HG03575 (cell line): ENCODE data around the gene CDKAL1.
"Not testable (repeated sequence)": the region's sequence is repeated elsewhere in the genome, so short reads cannot be mapped to it uniquely, and the experiment has no call there.

Experiments
- ATAC-seq: cut with Tn5 transposase; IDR thresholded peaks from one replicate; pipeline ENCODE4 v1.9.1; 2021; ENCODE audit not compliant: unreplicated experiment, insufficient number of reproducible peaks, low FRiP score; ENCODE audit errors: extremely low read depth

The CDKAL1 gene

GRCh38 chr6:20751293-20751935, 217.2 kb downstream of the CDKAL1 start:
- no peak for ATAC-seq

GRCh38 chr6:20755631-20756030, 221.4 kb downstream of the CDKAL1 start:
- ATAC-seq: no peak

GRCh38 chr6:20756584-20757147, 222.4 kb downstream of the CDKAL1 start:
- not testable (repeated sequence) for ATAC-seq

- no peak for ATAC-seq
Observed at GRCh38 chr6:20757761-20758160, 223.5 kb downstream of the CDKAL1 start.

- no peak for ATAC-seq
Observed at GRCh38 chr6:20763296-20763695, 229.0 kb downstream of the CDKAL1 start.

GRCh38 chr6:20769631-20770030, 235.4 kb downstream of the CDKAL1 start:
- no peak for ATAC-seq

- ATAC-seq: no peak
Observed at GRCh38 chr6:20770773-20771172, 236.5 kb downstream of the CDKAL1 start.

GRCh38 chr6:20771409-20771808, 237.2 kb downstream of the CDKAL1 start:
- ATAC-seq: no peak

GRCh38 chr6:20773822-20774221, 239.6 kb downstream of the CDKAL1 start:
- no peak for ATAC-seq

- ATAC-seq: no peak
Observed at GRCh38 chr6:20775981-20776380, 241.7 kb downstream of the CDKAL1 start.

- ATAC-seq: no peak
Observed at GRCh38 chr6:20777801-20778200, 243.5 kb downstream of the CDKAL1 start.

GRCh38 chr6:20778459-20778858, 244.2 kb downstream of the CDKAL1 start:
- ATAC-seq: no peak

- ATAC-seq: no peak
Observed at GRCh38 chr6:20778912-20779311, 244.7 kb downstream of the CDKAL1 start.

- ATAC-seq: no peak
Observed at GRCh38 chr6:20789162-20789561, 254.9 kb downstream of the CDKAL1 start.

- ATAC-seq: no peak
Observed at GRCh38 chr6:20790032-20790791, 256.0 kb downstream of the CDKAL1 start.

- no peak for ATAC-seq
Observed at GRCh38 chr6:20791074-20791473, 256.8 kb downstream of the CDKAL1 start.

GRCh38 chr6:20791944-20792343, 257.7 kb downstream of the CDKAL1 start:
- no peak for ATAC-seq

- no peak for ATAC-seq
Observed at GRCh38 chr6:20793174-20793573, 258.9 kb downstream of the CDKAL1 start.

- no peak for ATAC-seq
Observed at GRCh38 chr6:20797597-20797996, 263.3 kb downstream of the CDKAL1 start.

GRCh38 chr6:20800229-20800628, 266.0 kb downstream of the CDKAL1 start:
- ATAC-seq: no peak
